ENCODE data around the gene ZSWIM3.
"Not testable (repeated sequence)": the region's sequence is repeated elsewhere in the genome, so short reads cannot be mapped to it uniquely, and the experiment has no call there.

Gene ZSWIM3

GRCh38 chr20:45861221-45862075 lies 4.0 kb downstream of the ZSWIM3 start:
- DNase-seq = no peak

- DNase-seq = no peak
Measured at GRCh38 chr20:45863543-45864470, 6.4 kb downstream of the ZSWIM3 start.

- no peak for DNase-seq
Measured at GRCh38 chr20:45866454-45866853, 9.0 kb downstream of the ZSWIM3 start.

GRCh38 chr20:45867136-45867818 lies 9.9 kb downstream of the ZSWIM3 start:
- no peak for DNase-seq

- no peak for DNase-seq
Measured at GRCh38 chr20:45867819-45868176, 10.4 kb downstream of the ZSWIM3 start.

GRCh38 chr20:45872626-45873025 lies 15.2 kb downstream of the ZSWIM3 start:
- no peak for DNase-seq

- no peak for DNase-seq
Measured at GRCh38 chr20:45873409-45874103, 16.1 kb downstream of the ZSWIM3 start.

GRCh38 chr20:45874104-45874481 lies 16.7 kb downstream of the ZSWIM3 start:
- DNase-seq = not testable (repeated sequence)

- DNase-seq = no peak
Measured at GRCh38 chr20:45874576-45874975, 17.2 kb downstream of the ZSWIM3 start.

GRCh38 chr20:45878076-45878761 lies 20.8 kb downstream of the ZSWIM3 start:
- no peak for DNase-seq

GRCh38 chr20:45880988-45881788 lies 23.8 kb downstream of the ZSWIM3 start, which contains the start of gene ZSWIM1:
Gene ZSWIM1, plus strand, starts transcription at chr20:45881227. Its CDS starts 1,366 bp downstream, at chr20:45882593.
- DNase-seq = peak; percentile 100

GRCh38 chr20:45882469-45883099 lies 25.2 kb downstream of the ZSWIM3 start:
- DNase-seq = no peak

- no peak for DNase-seq
Measured at GRCh38 chr20:45883100-45883469, 25.7 kb downstream of the ZSWIM3 start.

- DNase-seq = no peak
Measured at GRCh38 chr20:45886590-45887345, 29.4 kb downstream of the ZSWIM3 start.

GRCh38 chr20:45887346-45887715 lies 29.9 kb downstream of the ZSWIM3 start, which contains the start of gene SPATA25:
Gene SPATA25, minus strand, starts transcription at chr20:45887622. Its CDS starts 32 bp downstream, at chr20:45887590.
- no peak for DNase-seq

- no peak for DNase-seq
Measured at GRCh38 chr20:45888681-45889080, 31.3 kb downstream of the ZSWIM3 start.

- DNase-seq = peak; percentile 56 to 67
Measured at GRCh38 chr20:45890077-45890984, 32.9 kb downstream of the ZSWIM3 start.
